Activated CD8-positive, alpha-beta T cell treated with anti-CD3 and anti-CD28 coated beads, Interleukin-2, amount 10 ng/mL, durations not matched to agents 7 days and 5 days (primary cell): ENCODE results near the gene C10orf95. TPM values are rescaled to one million over a fixed set of nuclear protein-coding genes. Genes with fewer than 3 reads are reported as not detected.

Experiments
- ATAC-seq: fragments of 150-1000 bp; cut with Tn5 transposase; one replicate; pipeline ENCODE4 v1.10.0; 2021; ENCODE audit warnings: moderate library complexity
- CTCF ChIA-PET: fragments of 350-600 bp; sonication (Branson Sonifier 250); formaldehyde crosslinking; loops from one replicate; lab custom pipeline; 2021; ENCODE audit warnings: antibody characterized with exemption; lab: Charles Lee
- POLR2A ChIA-PET: fragments of 350-600 bp; sonication (Branson Sonifier 250); formaldehyde crosslinking; loops from one replicate; lab custom pipeline; 2021; ENCODE audit warnings: antibody characterized with exemption; lab: Charles Lee
- DNase-seq: peaks from one replicate; pipeline ENCODE4 v3.0.0-alpha.2; 2020
- H3K27ac Mint-ChIP-seq: one replicate; pipeline ENCODE4 v1.8.0; 2021; ENCODE audit warnings: mild to moderate bottlenecking, mixed read lengths
- H3K27me3 Mint-ChIP-seq: one replicate; pipeline ENCODE4 v1.8.0; 2021; ENCODE audit warnings: low read depth, mixed read lengths
- H3K36me3 Mint-ChIP-seq: one replicate; pipeline ENCODE4 v1.8.0; 2021; ENCODE audit warnings: low read depth, mixed read lengths
- H3K4me1 Mint-ChIP-seq: one replicate; pipeline ENCODE4 v1.8.0; 2021; ENCODE audit warnings: low read depth, mixed read lengths
- H3K4me3 Mint-ChIP-seq: one replicate; pipeline ENCODE4 v1.8.0; 2021; ENCODE audit warnings: mild to moderate bottlenecking, mixed read lengths
- H3K9me3 Mint-ChIP-seq: one replicate; pipeline ENCODE4 v1.8.0; 2022; ENCODE audit warnings: mixed read lengths; ENCODE audit not compliant: insufficient read depth
- total RNA-seq, 2 experiments: library from RNA; stranded (reverse); gene quantifications; one replicate each; pipeline ENCODE4 v1.2.3, GENCODE V29; 2021

Gene C10orf95
- total RNA-seq, 2 experiments from 2014 or later: 0.32 TPM; not detected in 1

- H3K27me3 Mint-ChIP-seq: no peaks in the 10 kb centered on the region
- peak overlapping the region; percentile 76 for H3K27ac Mint-ChIP-seq
- no peaks in the 10 kb centered on the region for H3K9me3 Mint-ChIP-seq
- H3K4me1 Mint-ChIP-seq: peaks cover 59% of the 10 kb centered on the region
- POLR2A ChIA-PET: interaction anchor here (1.0 to 7.1 kb wide), 5 partner anchors 13 to 40 kb away, joined by 3 to 81 read pairs (median 23); partner anchors contain the start of genes C10orf95, FBXL15 and NFKB2
- no peak for DNase-seq
- no peak for ATAC-seq
- peak overlapping the region; percentile 88 for H3K4me3 Mint-ChIP-seq
- peaks cover 24% of the 10 kb centered on the region for H3K36me3 Mint-ChIP-seq
- CTCF ChIA-PET: interaction anchor here (1.4 to 5.5 kb wide), 6 partner anchors 12 to 265 kb away, joined by 5 to 36 read pairs (median 21); partner anchors contain the start of genes C10orf95 and FBXL15
Observed at GRCh38 chr10:102434394-102435132, 16.8 kb downstream of the C10orf95 start.

GRCh38 chr10:102433619-102434046 is 17.7 kb downstream of the C10orf95 start:
- H3K4me3 Mint-ChIP-seq: peak overlapping the region; percentile 95
- CTCF ChIA-PET: interaction anchor here (1.1 to 5.5 kb wide), 5 partner anchors 9 to 45 kb away, joined by 3 to 36 read pairs (median 26); partner anchors contain the start of genes C10orf95 and FBXL15
- POLR2A ChIA-PET: interaction anchor here (0.6 to 7.1 kb wide), 5 partner anchors 12 to 70 kb away, joined by 3 to 81 read pairs (median 4); partner anchors contain the start of genes C10orf95 and FBXL15
- H3K4me1 Mint-ChIP-seq: peaks cover 59% of the 10 kb centered on the region
- DNase-seq (no peak), ATAC-seq (no peak)
- peaks cover 24% of the 10 kb centered on the region for H3K36me3 Mint-ChIP-seq
- peak overlapping the region; percentile 94 for H3K27ac Mint-ChIP-seq
- H3K27me3 Mint-ChIP-seq: no peaks in the 10 kb centered on the region
- no peaks in the 10 kb centered on the region for H3K9me3 Mint-ChIP-seq

- ChIA-PET CTCF (interaction anchor here (1.0 to 5.5 kb wide), 10 partner anchors 11 to 263 kb away, joined by 3 to 36 read pairs (median 4); partner anchors contain the start of genes ACTR1A and FBXL15), POLR2A (interaction anchor here (0.8 to 7.1 kb wide), 7 partner anchors 10 to 72 kb away, joined by 3 to 81 read pairs (median 4); partner anchors contain the start of genes C10orf95, FBXL15, NFKB2 and SUFU)
- Mint-ChIP-seq H3K4me3 (peak within 1 kb of the TSS; percentile 95), H3K4me1 (peaks cover 47% of the 10 kb centered on the region), H3K36me3 (peaks cover 12% of the 10 kb centered on the region), H3K27me3 (no peaks in the 10 kb centered on the region), H3K9me3 (no peaks in the 10 kb centered on the region), H3K27ac (peak within 1 kb of the TSS; percentile 94)
- ATAC-seq: peak; percentile 90
- DNase-seq: peak; percentile 97
Observed at GRCh38 chr10:102432162-102432950, 19.0 kb downstream of the C10orf95 start, which contains the start of gene CUEDC2. CUEDC2 (minus strand) TSS chr10:102432574; CDS start chr10:102425188, 7,386 bp downstream.

- Mint-ChIP-seq H3K4me1 (peaks cover 43% of the 10 kb centered on the region), H3K27ac (peak overlapping the region; percentile 94), H3K9me3 (no peaks in the 10 kb centered on the region), H3K4me3 (peak overlapping the region; percentile 95), H3K36me3 (peaks cover 8% of the 10 kb centered on the region), H3K27me3 (no peaks in the 10 kb centered on the region)
- POLR2A ChIA-PET: interaction anchor here (1.1 to 7.1 kb wide), 5 partner anchors 10 to 72 kb away, joined by 3 to 81 read pairs (median 12); partner anchors contain the start of genes C10orf95, FBXL15, NFKB2 and SUFU
- CTCF ChIA-PET: interaction anchor here (1.0 to 5.5 kb wide), 8 partner anchors 10 to 262 kb away, joined by 3 to 36 read pairs (median 5); partner anchors contain the start of gene FBXL15
- DNase-seq: no peak
- ATAC-seq: no peak
Observed at GRCh38 chr10:102431452-102432124, 19.8 kb downstream of the C10orf95 start.

- H3K4me1 Mint-ChIP-seq: peaks cover 28% of the 10 kb centered on the region
- ChIA-PET CTCF (no interaction called here), POLR2A (no interaction called here)
- no peaks in the 10 kb centered on the region for H3K27me3 Mint-ChIP-seq
- no peak overlapping the region for H3K27ac Mint-ChIP-seq
- H3K4me3 Mint-ChIP-seq: no peak overlapping the region
- no peak for ATAC-seq
- no peak for DNase-seq
- peaks cover 4% of the 10 kb centered on the region for H3K36me3 Mint-ChIP-seq
- H3K9me3 Mint-ChIP-seq: no peaks in the 10 kb centered on the region
Observed at GRCh38 chr10:102429468-102429867, 21.9 kb downstream of the C10orf95 start.

GRCh38 chr10:102426803-102427287 is 24.5 kb downstream of the C10orf95 start:
- H3K27ac Mint-ChIP-seq: no peak overlapping the region
- H3K36me3 Mint-ChIP-seq: peaks cover 15% of the 10 kb centered on the region
- ChIA-PET CTCF (interaction anchor here (0.8 to 1.3 kb wide), 4 partner anchors 9 to 198 kb away, joined by 3 read pairs; no protein-coding TSS in a partner anchor), POLR2A (interaction anchor here (1.2 kb wide), 1 partner anchor 9 kb away, joined by 6 read pairs; no protein-coding TSS in a partner anchor)
- no peak for ATAC-seq
- H3K4me1 Mint-ChIP-seq: peaks cover 26% of the 10 kb centered on the region
- no peak for DNase-seq
- no peaks in the 10 kb centered on the region for H3K9me3 Mint-ChIP-seq
- H3K27me3 Mint-ChIP-seq: no peaks in the 10 kb centered on the region
- no peak overlapping the region for H3K4me3 Mint-ChIP-seq

GRCh38 chr10:102425444-102425843 is 25.9 kb downstream of the C10orf95 start:
- peaks cover 15% of the 10 kb centered on the region for H3K36me3 Mint-ChIP-seq
- peaks cover 23% of the 10 kb centered on the region for H3K4me1 Mint-ChIP-seq
- no peak for DNase-seq
- POLR2A ChIA-PET: interaction anchor here (1.2 kb wide), 1 partner anchor 25 kb away, joined by 3 read pairs; the partner anchor contains the start of gene C10orf95
- no peaks in the 10 kb centered on the region for H3K9me3 Mint-ChIP-seq
- no peaks in the 10 kb centered on the region for H3K27me3 Mint-ChIP-seq
- CTCF ChIA-PET: interaction anchor here (1.0 kb wide), 1 partner anchor 26 kb away, joined by 3 read pairs; no protein-coding TSS in a partner anchor
- H3K27ac Mint-ChIP-seq: no peak overlapping the region
- no peak overlapping the region for H3K4me3 Mint-ChIP-seq
- ATAC-seq: no peak

GRCh38 chr10:102424916-102425315 is 26.4 kb downstream of the C10orf95 start:
- Mint-ChIP-seq H3K36me3 (peaks cover 15% of the 10 kb centered on the region), H3K4me3 (no peak overlapping the region), H3K4me1 (peaks cover 28% of the 10 kb centered on the region), H3K9me3 (no peaks in the 10 kb centered on the region), H3K27me3 (no peaks in the 10 kb centered on the region), H3K27ac (no peak overlapping the region)
- no peak for DNase-seq
- ChIA-PET CTCF (interaction anchor here (0.8 to 1.1 kb wide), 4 partner anchors 21 to 194 kb away, joined by 3 read pairs; no protein-coding TSS in a partner anchor), POLR2A (interaction anchor here (5.6 kb wide), 1 partner anchor 28 kb away, joined by 68 read pairs; the partner anchor contains the start of gene NFKB2)
- no peak for ATAC-seq

GRCh38 chr10:102424145-102424544 is 27.2 kb downstream of the C10orf95 start:
- Mint-ChIP-seq H3K9me3 (no peaks in the 10 kb centered on the region), H3K4me1 (peaks cover 36% of the 10 kb centered on the region), H3K36me3 (peaks cover 15% of the 10 kb centered on the region), H3K27me3 (peaks cover 1% of the 10 kb centered on the region), H3K27ac (no peak overlapping the region), H3K4me3 (no peak overlapping the region)
- DNase-seq (no peak), ATAC-seq (no peak)
- ChIA-PET CTCF (interaction anchor here (0.8 to 4.8 kb wide), 5 partner anchors 21 to 254 kb away, joined by 3 to 52 read pairs (median 3); no protein-coding TSS in a partner anchor), POLR2A (interaction anchor here (1.6 to 5.6 kb wide), 4 partner anchors 10 to 27 kb away, joined by 4 to 75 read pairs (median 47); partner anchors contain the start of genes C10orf95, CUEDC2 and NFKB2)

- Mint-ChIP-seq H3K36me3 (peaks cover 15% of the 10 kb centered on the region), H3K27me3 (peaks cover 5% of the 10 kb centered on the region), H3K4me1 (peaks cover 41% of the 10 kb centered on the region), H3K9me3 (no peaks in the 10 kb centered on the region), H3K4me3 (no peak overlapping the region), H3K27ac (peak overlapping the region; percentile 34)
- POLR2A ChIA-PET: interaction anchor here (1.6 to 5.6 kb wide), 4 partner anchors 11 to 27 kb away, joined by 4 to 75 read pairs (median 47); partner anchors contain the start of genes C10orf95, CUEDC2 and NFKB2
- CTCF ChIA-PET: interaction anchor here (0.6 to 4.8 kb wide), 13 partner anchors 9 to 254 kb away, joined by 3 to 52 read pairs (median 16); partner anchors contain the start of genes C10orf95, CUEDC2, NFKB2 and SUFU
- DNase-seq (no peak), ATAC-seq (no peak)
Observed at GRCh38 chr10:102423372-102423968, 27.9 kb downstream of the C10orf95 start.
